GM12878 (cell line): ENCODE results near the gene STON1. TPM values are rescaled to one million over a fixed set of nuclear protein-coding genes. Genes with fewer than 3 reads are reported as not detected.

Experiments
- ATAC-seq: fragments of 200-7000 bp; cut with Tn5 transposase; 3 replicates; pipeline ENCODE4 v1.9.1; 2020; ENCODE audit warnings: mild to moderate bottlenecking, moderate library complexity
- BruUV-seq: library from RNA; stranded (reverse); fragments of 400-500 nt; replicated peaks from 2 replicates; lab custom pipeline; 2021; lab: Mats Ljungman, UMichigan
- CTCF ChIA-PET: fragments of 300-600 bp; sonication (Branson Sonifier 250); formaldehyde crosslinking; extraction: SDS; loops from one replicate; lab custom pipeline; 2021; ENCODE audit warnings: inconsistent platforms; lab: Yijun Ruan, JAX
- POLR2A ChIA-PET: fragments of 350-600 bp; formaldehyde crosslinking; extraction: SDS; loops from one replicate; lab custom pipeline; 2021; ENCODE audit warnings: inconsistent platforms; lab: Charles Lee
- RAD21 ChIA-PET: fragments of 300-600 bp; sonication (Branson Sonifier 250); formaldehyde crosslinking; loops from one replicate; lab custom pipeline; 2023; ENCODE audit warnings: antibody characterized with exemption; ENCODE audit not compliant: unreplicated experiment; lab: Charles Lee
- SMC1A ChIA-PET: fragments of 300-600 bp; sonication (Branson Sonifier 250); formaldehyde crosslinking; loops from one replicate; lab custom pipeline; 2023; ENCODE audit not compliant: unreplicated experiment, uncharacterized antibody; lab: Charles Lee
- DNase-seq: peaks from one replicate; pipeline ENCODE4 v3.0.0-alpha.2; 2011; ENCODE audit warnings: low read depth, low spot score
- FAIRE-seq: peaks from 3 replicates; lab custom pipeline; 2011; peaks lifted over from hg19 to GRCh38; lab: Jason Lieb, UNC
- H2AFZ ChIP-seq: 2 replicates; pipeline ENCODE4 v1.6.0; 2011; ENCODE audit warnings: low read depth, low read length, control low read depth; ENCODE audit not compliant: control insufficient read depth
- H3K27ac ChIP-seq: 2 replicates; pipeline ENCODE4 v1.5.1; 2011; ENCODE audit warnings: control low read depth; ENCODE audit not compliant: control insufficient read depth, insufficient read depth
- H3K27me3 ChIP-seq, 2 experiments: replicated peaks in 1 of 2; 2 replicates each; pipeline versions ENCODE4 v1.6.0 to v1.6.1; 2011; ENCODE audit warnings: low read length in 1 of 2; ENCODE audit not compliant: control insufficient read depth in 2 of 2, insufficient read depth in 2 of 2
- H3K36me3 ChIP-seq, 2 experiments: 2 replicates each; pipeline ENCODE4 v1.5.1; 2011; ENCODE audit warnings: low read length in 1 of 2; ENCODE audit not compliant: control insufficient read depth in 2 of 2, insufficient read depth in 2 of 2
- H3K4me1 ChIP-seq: 2 replicates; pipeline ENCODE4 v1.6.1; 2011; ENCODE audit warnings: mild to moderate bottlenecking, low read length, moderate library complexity, mixed read lengths; ENCODE audit not compliant: control insufficient read depth, insufficient read depth
- H3K4me2 ChIP-seq: 2 replicates; pipeline ENCODE4 v1.6.0; 2011; ENCODE audit warnings: control low read depth; ENCODE audit not compliant: control insufficient read depth, insufficient read depth
- H3K4me3 ChIP-seq: fragments of 200-600 bp; sonication (generic); 2 replicates; pipeline ENCODE4 v1.5.1; 2016
- H3K79me2 ChIP-seq: 2 replicates; pipeline ENCODE4 v1.6.0; 2011; ENCODE audit warnings: low read length; ENCODE audit not compliant: control insufficient read depth, insufficient read depth
- H3K9ac ChIP-seq: 2 replicates; pipeline ENCODE4 v1.8.0; 2011; ENCODE audit warnings: low read length, control low read depth, mixed read lengths; ENCODE audit not compliant: control insufficient read depth, insufficient read depth
- H3K9me3 ChIP-seq: replicated peaks from 3 replicates; pipeline ENCODE4 v1.5.1; 2011; ENCODE audit warnings: mild to moderate bottlenecking, low read length; ENCODE audit not compliant: control insufficient read depth, insufficient read depth
- H4K20me1 ChIP-seq: 2 replicates; pipeline ENCODE4 v1.6.0; 2011; ENCODE audit not compliant: control insufficient read depth, insufficient read depth
- CBX3 ChIP-seq: fragments of 200-600 bp; sonication (generic); IDR thresholded peaks from 2 replicates; pipeline ENCODE4 v1.6.1; 2016; ENCODE audit warnings: low read depth, borderline replicate concordance
- E2F4 ChIP-seq: IDR thresholded peaks from 2 replicates; pipeline ENCODE4 v1.6.1; 2012; ENCODE audit warnings: low read depth, low read length, improper control_type of control experiment
- HDGF ChIP-seq: fragments of 450-650 bp; IDR thresholded peaks from 2 replicates; pipeline ENCODE4 v1.6.1; 2016; ENCODE audit warnings: antibody characterized with exemption
- IKZF2 ChIP-seq, 2 experiments: fragments of 450-650 bp; IDR thresholded peaks; 2 replicates each; pipeline ENCODE4 v1.6.1; 2017; ENCODE audit warnings: mild to moderate bottlenecking in 2 of 2, moderate library complexity in 2 of 2
- KAT2A ChIP-seq: conservative IDR thresholded peaks from 2 replicates; pipeline ENCODE4 v1.6.1; 2011; ENCODE audit warnings: low read depth, low read length; ENCODE audit not compliant: control insufficient read depth
- NFYA ChIP-seq: IDR thresholded peaks from 2 replicates; pipeline ENCODE4 v1.6.1; 2011; ENCODE audit warnings: low read depth, mild to moderate bottlenecking, low read length, improper control_type of control experiment, borderline replicate concordance
- NR2F1 ChIP-seq: fragments of 450-650 bp; conservative IDR thresholded peaks from 2 replicates; pipeline ENCODE4 v1.6.1; 2017; ENCODE audit warnings: mild to moderate bottlenecking
- PAX5 ChIP-seq: IDR thresholded peaks from 2 replicates; pipeline ENCODE4 v1.6.1; 2011; ENCODE audit warnings: low read depth, low read length, borderline replicate concordance
- POU2F2 ChIP-seq: IDR thresholded peaks from 3 replicates; pipeline ENCODE4 v1.6.1; 2011; ENCODE audit warnings: low read depth, mild to moderate bottlenecking, low read length, borderline replicate concordance
- RAD21 ChIP-seq: IDR thresholded peaks from 2 replicates; pipeline ENCODE4 v1.6.1; 2011; ENCODE audit warnings: mild to moderate bottlenecking, low read depth, low read length, moderate library complexity; ENCODE audit not compliant: insufficient read depth
- SRF ChIP-seq, 2 experiments: IDR thresholded peaks; 2 replicates each; pipeline ENCODE4 v1.6.1; 2011; ENCODE audit warnings: low read depth in 2 of 2, low read length in 2 of 2, mild to moderate bottlenecking in 1 of 2, moderate library complexity in 1 of 2
- TCF12 ChIP-seq: IDR thresholded peaks from 2 replicates; pipeline ENCODE4 v1.6.1; 2011; ENCODE audit warnings: low read depth, mild to moderate bottlenecking, low read length
- WGBS: methylation state at CpG from one replicate; pipeline ENCODE4 v1.1.6; 2016; ENCODE audit warnings: low lambda C conversion rate; ENCODE audit not compliant: insufficient replicate concordance, insufficient coverage; ENCODE audit errors: missing lambda C conversion rate; 5-methylcytosine and 5-hydroxymethylcytosine counted together
- in situ Hi-C: fragments of 300-500 bp; cut with MboI; formaldehyde crosslinking; loops from 9 replicates; pipeline ENCODE4 v1.14.3; 2018; ENCODE audit warnings: mixed read lengths
- intact Hi-C: fragments of 100-400 bp; cut with micrococcal nuclease; formaldehyde crosslinking; loops from one replicate; pipeline ENCODE4 v1.14.2; 2022; ENCODE audit not compliant: unreplicated experiment
- polyA plus RNA-seq, 11 experiments: library from polyadenylated mRNA; depleted of rRNA in 4 of 11; unstranded in 6 of 11; stranded (reverse) in 5 of 11; fragments of >200 nt; fragmentation: Nextera tagmentation in 4 of 11; fragmentation: Illumina TruSeq in 1 of 11; extraction: Ambion mirVana in 4 of 11; extraction: Trizol in 1 of 11; gene quantifications; 1 replicate in 1 of 11; 2 replicates in 10 of 11; pipeline versions ENCODE4 v1.2.1 to v1.2.3, GENCODE V29; 2011 to 2016; ENCODE audit warnings: inconsistent platforms in 2 of 11, missing spikeins in 2 of 11, low read depth in 1 of 11
- total RNA-seq, 4 experiments: library from RNA; depleted of rRNA in 3 of 4; stranded (reverse); fragments of >200 nt in 3 of 4; fragmentation: Illumina TruSeq in 1 of 4; extraction: Trizol in 1 of 4; gene quantifications; 2 replicates each; pipeline versions ENCODE4 v1.2.1 to v1.2.3, GENCODE V29; 2013 to 2021
- TF ChIP-seq, protein P1 (sequence below): fragments of 450-650 bp; conservative IDR thresholded peaks from 2 replicates; pipeline ENCODE4 v1.6.1; 2017; ENCODE audit warnings: mild to moderate bottlenecking, moderate library complexity
- TF ChIP-seq, protein P2 (sequence below): fragments of 150-350 bp; IDR thresholded peaks from 2 replicates; pipeline ENCODE4 v1.6.1; 2014; ENCODE audit warnings: mild to moderate bottlenecking, low read depth, low read length

Gene STON1
- total and polyA plus RNA-seq, 10 of the 15 experiments (the other 5 are each of a cell fraction or from before 2014, with no cell fraction given), result 0.11 to 0.90 (median 0.22) TPM; not detected in 2

DNA sequence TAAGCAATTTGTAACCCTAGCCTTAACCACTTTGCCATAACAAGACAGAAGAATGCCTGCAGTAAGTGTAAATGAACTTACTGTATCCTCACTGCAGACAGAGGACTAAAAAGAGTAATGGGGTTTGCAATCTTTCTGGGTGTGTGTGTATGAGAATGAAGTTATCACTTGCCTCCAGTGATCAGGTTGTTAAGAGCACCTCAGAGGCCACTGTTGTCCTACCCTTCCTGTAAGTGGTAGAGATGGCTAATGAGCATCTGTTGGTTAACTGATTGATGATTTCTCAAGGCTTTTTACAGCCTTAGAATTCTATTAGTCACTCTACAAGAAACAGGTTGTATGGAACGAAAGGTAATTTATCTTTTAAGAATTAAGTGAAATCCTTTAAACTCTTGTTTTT is 60.1 kb downstream of the STON1 start:
- no peak overlapping the region for H3K27ac ChIP-seq
- TF ChIP-seq PAX5, result no peak
- TF ChIP-seq SRF (IDR thresholded peaks at IDR 0.05; ENCODE audit: low read depth in 2 of 2, low read length in 2 of 2), result no peak
- TF ChIP-seq POU2F2, result no peak
- TF ChIP-seq NFYA, result no peak
- TF ChIP-seq HDGF, result no peak
- TF ChIP-seq, all 136 proteins: peak for 0
- FAIRE-seq (no peak), DNase-seq (no peak), ATAC-seq (no peak)
- 61% methylated on average over 1 of the region's 1 CpG for WGBS
- Histone ChIP-seq H3K9me3 (no peaks in the 10 kb centered on the region), H3K4me2 (no peak overlapping the region), H3K9ac (no peak overlapping the region), H3K4me1 (no peaks in the 10 kb centered on the region), H3K79me2 (no peaks in the 10 kb centered on the region), H4K20me1 (no peaks in the 10 kb centered on the region), H3K36me3 (no peaks in the 10 kb centered on the region), H3K27me3 (no peaks in the 10 kb centered on the region; a peak in 1 of 4 replicates), H2AFZ (no peak overlapping the region), H3K4me3 (no peak overlapping the region)
- ChIA-PET SMC1A (interaction anchor here (1.4 kb wide), 1 partner anchor 20 kb away, joined by 3 read pairs; no protein-coding TSS in a partner anchor), RAD21 (interaction anchor here (0.6 kb wide), 1 partner anchor 466 kb away, joined by 4 read pairs; no protein-coding TSS in a partner anchor), POLR2A (no interaction called here), CTCF (no interaction called here)
- in situ Hi-C loops (no loop called here), intact Hi-C loops (no loop called here)
- no TSS peak for BruUV-seq

DNA sequence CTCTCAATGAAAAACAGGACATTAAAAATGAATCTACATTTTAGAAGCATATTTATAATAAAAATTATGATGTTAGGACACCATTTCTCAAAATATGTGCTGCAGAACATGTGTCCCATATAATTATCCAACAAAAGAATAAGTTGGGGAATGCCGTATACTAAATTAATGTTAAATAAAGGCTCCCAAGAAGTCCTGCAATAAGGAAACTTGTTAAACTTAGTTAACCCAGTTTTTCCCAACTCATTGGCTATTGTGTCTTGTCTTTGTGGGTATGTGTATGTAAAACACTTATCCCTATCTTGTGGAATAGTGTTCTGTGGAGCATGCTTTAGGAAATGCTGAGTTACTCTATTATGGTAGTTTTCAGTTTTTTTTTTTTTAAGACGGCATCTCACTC is 62.1 kb downstream of the STON1 start:
- CTCF ChIA-PET, result interaction anchor here (0.6 to 1.6 kb wide), 3 partner anchors 8 to 729 kb away, joined by 3 to 6 read pairs (median 3); no protein-coding TSS in a partner anchor
- no peaks in the 10 kb centered on the region for H3K4me1 ChIP-seq
- no TSS peak for BruUV-seq
- RAD21 ChIA-PET, result no interaction called here
- H3K9me3 ChIP-seq, result no peaks in the 10 kb centered on the region
- no peaks in the 10 kb centered on the region for H3K36me3 ChIP-seq
- WGBS, result 88% methylated on average over 2 of the region's 2 CpGs
- H2AFZ ChIP-seq, result no peak overlapping the region
- H4K20me1 ChIP-seq, result no peaks in the 10 kb centered on the region
- no peak for DNase-seq
- POLR2A ChIA-PET, result no interaction called here
- no peak for ATAC-seq
- no peak overlapping the region for H3K4me2 ChIP-seq
- no peak overlapping the region for H3K4me3 ChIP-seq
- H3K9ac ChIP-seq, result no peak overlapping the region
- in situ Hi-C loops (no loop called here), intact Hi-C loops (no loop called here)
- SMC1A ChIA-PET, result interaction anchor here (0.7 kb wide), 1 partner anchor 142 kb away, joined by 3 read pairs; no protein-coding TSS in a partner anchor
- H3K79me2 ChIP-seq, result no peaks in the 10 kb centered on the region
- H3K27me3 ChIP-seq, result no peaks in the 10 kb centered on the region; a peak in 1 of 4 replicates
- no peak for FAIRE-seq
- H3K27ac ChIP-seq, result no peak overlapping the region
- TF ChIP-seq, protein P1, sequence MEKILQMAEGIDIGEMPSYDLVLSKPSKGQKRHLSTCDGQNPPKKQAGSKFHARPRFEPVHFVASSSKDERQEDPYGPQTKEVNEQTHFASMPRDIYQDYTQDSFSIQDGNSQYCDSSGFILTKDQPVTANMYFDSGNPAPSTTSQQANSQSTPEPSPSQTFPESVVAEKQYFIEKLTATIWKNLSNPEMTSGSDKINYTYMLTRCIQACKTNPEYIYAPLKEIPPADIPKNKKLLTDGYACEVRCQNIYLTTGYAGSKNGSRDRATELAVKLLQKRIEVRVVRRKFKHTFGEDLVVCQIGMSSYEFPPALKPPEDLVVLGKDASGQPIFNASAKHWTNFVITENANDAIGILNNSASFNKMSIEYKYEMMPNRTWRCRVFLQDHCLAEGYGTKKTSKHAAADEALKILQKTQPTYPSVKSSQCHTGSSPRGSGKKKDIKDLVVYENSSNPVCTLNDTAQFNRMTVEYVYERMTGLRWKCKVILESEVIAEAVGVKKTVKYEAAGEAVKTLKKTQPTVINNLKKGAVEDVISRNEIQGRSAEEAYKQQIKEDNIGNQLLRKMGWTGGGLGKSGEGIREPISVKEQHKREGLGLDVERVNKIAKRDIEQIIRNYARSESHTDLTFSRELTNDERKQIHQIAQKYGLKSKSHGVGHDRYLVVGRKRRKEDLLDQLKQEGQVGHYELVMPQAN, result no peak
- TF ChIP-seq IKZF2 (IDR thresholded peaks at IDR 0.05) (no peak), TCF12 (no peak), CBX3 (no peak), E2F4 (no peak), NR2F1 (no peak), RAD21 (no peak), KAT2A (no peak)
- TF ChIP-seq, protein P2, sequence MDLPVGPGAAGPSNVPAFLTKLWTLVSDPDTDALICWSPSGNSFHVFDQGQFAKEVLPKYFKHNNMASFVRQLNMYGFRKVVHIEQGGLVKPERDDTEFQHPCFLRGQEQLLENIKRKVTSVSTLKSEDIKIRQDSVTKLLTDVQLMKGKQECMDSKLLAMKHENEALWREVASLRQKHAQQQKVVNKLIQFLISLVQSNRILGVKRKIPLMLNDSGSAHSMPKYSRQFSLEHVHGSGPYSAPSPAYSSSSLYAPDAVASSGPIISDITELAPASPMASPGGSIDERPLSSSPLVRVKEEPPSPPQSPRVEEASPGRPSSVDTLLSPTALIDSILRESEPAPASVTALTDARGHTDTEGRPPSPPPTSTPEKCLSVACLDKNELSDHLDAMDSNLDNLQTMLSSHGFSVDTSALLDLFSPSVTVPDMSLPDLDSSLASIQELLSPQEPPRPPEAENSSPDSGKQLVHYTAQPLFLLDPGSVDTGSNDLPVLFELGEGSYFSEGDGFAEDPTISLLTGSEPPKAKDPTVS, result no peak
